A673 (cell line): ENCODE measurements around the gene ADRA1B.

Experiments used
- CTCF ChIP-seq: fragments of 300-800, 200-600 bp; sonication (generic); conservative IDR thresholded peaks from 2 replicates; pipeline ENCODE4 v1.5.1; 2017; ENCODE audit warnings: low read depth, mild to moderate bottlenecking, antibody characterized with exemption, low read length, moderate library complexity, mixed read lengths
- EZH2 ChIP-seq: fragments of 200-600 bp; sonication (generic); IDR thresholded peaks from 2 replicates; pipeline ENCODE4 v1.6.1; 2017; ENCODE audit warnings: borderline replicate concordance, low read depth, mild to moderate bottlenecking, mixed read lengths, antibody characterized with exemption, low read length; ENCODE audit not compliant: poor library complexity, severe bottlenecking

- no peak for TF ChIP-seq CTCF
- no peak for TF ChIP-seq EZH2
These were observed 31.6 kb downstream of the ADRA1B start for GRCh38 chr5:159947708-159948358.
